KMS-11 (cell line): ENCODE measurements around the gene RASD2.

ENCODE experiments used
- H2AFZ ChIP-seq: fragments of 200-600 bp; sonication (generic); 2 replicates; pipeline ENCODE4 v1.6.1; 2016; ENCODE audit warnings: antibody characterized with exemption, mixed run types, low read depth
- H3K27ac ChIP-seq: fragments of 200-600 bp; sonication (generic); 2 replicates; pipeline ENCODE4 v1.6.1; 2016; ENCODE audit warnings: mild to moderate bottlenecking, mixed run types
- H3K27me3 ChIP-seq: fragments of 200-600 bp; sonication (generic); 2 replicates; pipeline ENCODE4 v1.6.1; 2017; ENCODE audit warnings: mild to moderate bottlenecking, low read depth, mixed run types, moderate library complexity; ENCODE audit not compliant: insufficient read depth
- H3K36me3 ChIP-seq: fragments of 200-600 bp; sonication (generic); 2 replicates; pipeline ENCODE4 v1.6.1; 2017; ENCODE audit warnings: mild to moderate bottlenecking, mixed run types; ENCODE audit not compliant: insufficient read depth
- H3K4me1 ChIP-seq: fragments of 200-600 bp; sonication (generic); 2 replicates; pipeline ENCODE4 v1.6.1; 2016; ENCODE audit warnings: mild to moderate bottlenecking, low read depth, mixed run types; ENCODE audit not compliant: poor library complexity, severe bottlenecking
- H3K4me2 ChIP-seq: fragments of 200-600 bp; sonication (generic); 2 replicates; pipeline ENCODE4 v1.7.0; 2016; ENCODE audit warnings: mild to moderate bottlenecking, mixed run types
- H3K4me3 ChIP-seq: fragments of 200-600 bp; sonication (generic); IDR thresholded peaks from 2 replicates; pipeline ENCODE4 v1.6.1; 2017; ENCODE audit warnings: low read depth, low read length, mixed read lengths; ENCODE audit not compliant: insufficient read depth
- H3K79me2 ChIP-seq: fragments of 200-600 bp; sonication (generic); 2 replicates; pipeline ENCODE4 v1.6.1; 2016; ENCODE audit warnings: low read depth, mixed run types; ENCODE audit not compliant: insufficient read depth
- H3K9ac ChIP-seq: fragments of 200-600 bp; sonication (generic); 2 replicates; pipeline ENCODE4 v1.6.1; 2016; ENCODE audit warnings: mild to moderate bottlenecking, mixed run types
- H4K20me1 ChIP-seq: fragments of 200-600 bp; sonication (generic); 2 replicates; pipeline ENCODE4 v1.6.1; 2016; ENCODE audit warnings: mild to moderate bottlenecking, mixed run types; ENCODE audit not compliant: insufficient read depth
- CTCF ChIP-seq: fragments of 200-600 bp; sonication (generic); conservative IDR thresholded peaks from 2 replicates; pipeline ENCODE4 v1.6.1; 2017; ENCODE audit warnings: low read depth, mild to moderate bottlenecking, antibody characterized with exemption, low read length, moderate library complexity, mixed read lengths

The RASD2 gene

GRCh38 chr22:35587896-35588295 is 47.3 kb downstream of the RASD2 start:
- TF ChIP-seq CTCF, result no peak
- Histone ChIP-seq H3K4me1 (no peaks in the 10 kb centered on the region), H4K20me1 (no peaks in the 10 kb centered on the region), H3K79me2 (no peaks in the 10 kb centered on the region), H3K9ac (no peak overlapping the region), H3K4me3 (no peak overlapping the region), H3K27ac (no peak overlapping the region), H3K36me3 (no peaks in the 10 kb centered on the region), H3K27me3 (peaks cover 2% of the 10 kb centered on the region; the same call in 1 of the 2 replicates), H3K4me2 (no peak overlapping the region), H2AFZ (no peak overlapping the region)

GRCh38 chr22:35589071-35589755 is 48.6 kb downstream of the RASD2 start:
- Histone ChIP-seq H3K4me2 (no peak overlapping the region), H3K4me1 (no peaks in the 10 kb centered on the region)

GRCh38 chr22:35589756-35590093 is 49.1 kb downstream of the RASD2 start:
- Histone ChIP-seq H3K4me2 (no peak overlapping the region), H3K27me3 (0 out of 2 replicates have a peak, but pooled peaks cover 2% of the 10 kb centered on the region), H2AFZ (no peak overlapping the region), H3K4me1 (no peaks in the 10 kb centered on the region), H3K27ac (no peak overlapping the region), H3K36me3 (no peaks in the 10 kb centered on the region), H3K9ac (no peak overlapping the region), H4K20me1 (no peaks in the 10 kb centered on the region), H3K79me2 (no peaks in the 10 kb centered on the region), H3K4me3 (no peak overlapping the region)
- TF ChIP-seq CTCF, result no peak

More at GRCh38 chr22:35589071-35589755, 48.6 kb downstream of the RASD2 start:
- 0 out of 2 replicates have a peak, but pooled peaks cover 2% of the 10 kb centered on the region for H3K27me3 ChIP-seq
- H4K20me1 ChIP-seq, result no peaks in the 10 kb centered on the region
- H3K4me3 ChIP-seq, result no peak overlapping the region
- no peak for TF ChIP-seq CTCF
- H3K79me2 ChIP-seq, result no peaks in the 10 kb centered on the region
- H3K36me3 ChIP-seq, result no peaks in the 10 kb centered on the region
- H3K27ac ChIP-seq, result no peak overlapping the region
- H2AFZ ChIP-seq, result no peak overlapping the region
- no peak overlapping the region for H3K9ac ChIP-seq

- Histone ChIP-seq H3K27me3 (0 out of 2 replicates have a peak, but pooled peaks cover 2% of the 10 kb centered on the region), H3K79me2 (no peaks in the 10 kb centered on the region), H3K4me1 (no peaks in the 10 kb centered on the region), H3K9ac (no peak overlapping the region), H3K27ac (no peak overlapping the region), H2AFZ (no peak overlapping the region), H3K36me3 (no peaks in the 10 kb centered on the region), H3K4me3 (no peak overlapping the region), H3K4me2 (no peak overlapping the region), H4K20me1 (no peaks in the 10 kb centered on the region)
- no peak for TF ChIP-seq CTCF
Observed at GRCh38 chr22:35590634-35591295, 50.1 kb downstream of the RASD2 start.
